Activated T-helper 2 cell treated with anti-CD3 and anti-CD28 coated beads, Interferon-gamma antibody, Interleukin-2, Interleukin-4, amounts not matched to agents 10 μg/mL and 5 μg/mL and 100 μg/mL, durations not matched to agents 14 hours and 24 hours and 36 hours (primary cell): ENCODE results near the gene MATK. TPM values are rescaled to one million over a fixed set of nuclear protein-coding genes. Genes with fewer than 3 reads are reported as not detected.
"Not testable (repeated sequence)": the region's sequence is repeated elsewhere in the genome, so short reads cannot be mapped to it uniquely, and the experiment has no call there.

Experiments used
- DNase-seq: peaks from one replicate; pipeline ENCODE4 v3.0.0; 2021; ENCODE audit warnings: low spot score
- H3K27ac Mint-ChIP-seq: one replicate; pipeline ENCODE4 v1.8.0; 2021; ENCODE audit warnings: mixed read lengths
- H3K27me3 Mint-ChIP-seq: one replicate; pipeline ENCODE4 v1.8.0; 2021; ENCODE audit warnings: low read depth, mixed read lengths
- H3K36me3 Mint-ChIP-seq: one replicate; pipeline ENCODE4 v1.8.0; 2021; ENCODE audit warnings: low read depth, mixed read lengths
- H3K4me1 Mint-ChIP-seq: one replicate; pipeline ENCODE4 v1.8.0; 2021; ENCODE audit warnings: low read depth, mixed read lengths
- H3K4me3 Mint-ChIP-seq: one replicate; pipeline ENCODE4 v1.8.0; 2021; ENCODE audit warnings: low read depth, mild to moderate bottlenecking, moderate library complexity, mixed read lengths
- H3K9me3 Mint-ChIP-seq: one replicate; pipeline ENCODE4 v1.8.0; 2021; ENCODE audit warnings: mixed read lengths
- intact Hi-C: fragments of 100-400 bp; cut with micrococcal nuclease; formaldehyde crosslinking; loops from one replicate; pipeline ENCODE4 v1.15.1; 2023
- total RNA-seq: library from RNA; stranded (reverse); gene quantifications from 2 replicates; pipeline ENCODE4 v1.2.3, GENCODE V29; 2022

MATK gene
- total RNA-seq, 1 donor from 2014 or later = 25.4 TPM

GRCh38 chr19:3759482-3760254 lies 26.5 kb downstream of the MATK start:
- Mint-ChIP-seq H3K9me3 (no peaks in the 10 kb centered on the region), H3K4me3 (peak overlapping the region; percentile 100), H3K36me3 (peaks cover 36% of the 10 kb centered on the region), H3K27me3 (no peaks in the 10 kb centered on the region), H3K4me1 (peaks cover 19% of the 10 kb centered on the region), H3K27ac (no peak overlapping the region)
- DNase-seq = no peak
- intact Hi-C loops = loop anchor here (5.0 to 10.0 kb wide), 3 partner anchors 225 to 572 kb away; partner anchors contain the start of genes ANKRD24, EEF2, NCLN and SIRT6

- Mint-ChIP-seq H3K36me3 (peaks cover 42% of the 10 kb centered on the region), H3K4me1 (peaks cover 18% of the 10 kb centered on the region)
- intact Hi-C loops, DNase-seq, H3K27me3 Mint-ChIP-seq, H3K4me3 Mint-ChIP-seq, H3K9me3 Mint-ChIP-seq, H3K27ac Mint-ChIP-seq: not testable (repeated sequence)
Observed at GRCh38 chr19:3758297-3758696, 27.9 kb downstream of the MATK start.

GRCh38 chr19:3757705-3758104 lies 28.5 kb downstream of the MATK start:
- intact Hi-C loops, DNase-seq, H3K4me3 Mint-ChIP-seq, H3K27me3 Mint-ChIP-seq, H3K27ac Mint-ChIP-seq, H3K9me3 Mint-ChIP-seq: not testable (repeated sequence)
- Mint-ChIP-seq H3K4me1 (peaks cover 12% of the 10 kb centered on the region), H3K36me3 (peaks cover 39% of the 10 kb centered on the region)

DNA sequence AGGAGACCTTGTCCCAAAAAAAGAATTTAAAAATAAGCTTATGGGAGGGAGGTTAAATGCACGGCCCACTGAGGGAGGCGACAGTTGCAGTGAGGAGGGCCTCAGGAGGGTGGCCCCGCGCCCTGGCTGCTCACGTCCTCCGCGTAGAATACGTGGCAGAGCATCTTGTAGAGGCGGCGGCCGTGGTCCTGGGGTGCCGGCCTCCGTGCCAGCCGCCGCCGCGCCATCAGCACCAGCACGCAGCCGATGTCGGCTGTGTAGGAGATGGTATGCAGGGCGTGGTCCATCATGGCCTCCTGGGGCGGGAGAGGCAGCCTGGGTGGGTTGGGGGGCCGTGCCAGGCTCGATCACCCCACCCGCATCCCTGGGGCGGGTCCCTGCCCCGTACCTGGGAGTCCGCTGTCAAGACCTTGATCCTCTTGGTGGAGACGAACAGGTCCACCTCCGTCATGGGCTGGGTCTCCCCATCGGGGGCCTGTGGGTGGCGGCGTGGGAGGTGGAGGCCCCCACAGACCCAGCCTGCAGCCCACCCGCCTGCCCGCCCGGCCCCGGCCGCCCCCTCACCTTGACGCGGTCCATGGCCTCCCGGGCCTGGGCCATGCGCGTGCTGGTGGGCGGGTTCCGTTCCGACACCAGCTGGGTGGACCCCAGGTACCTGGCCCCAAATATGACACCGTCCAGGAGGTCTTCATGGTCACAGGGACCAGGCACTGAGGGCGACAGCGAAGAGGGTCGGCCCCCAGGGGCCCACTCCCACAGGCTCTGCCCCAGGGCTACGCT lies 32.4 kb downstream of the MATK start:
- no peak overlapping the region for H3K27ac Mint-ChIP-seq
- H3K9me3 Mint-ChIP-seq = no peaks in the 10 kb centered on the region
- H3K4me3 Mint-ChIP-seq = no peak overlapping the region
- no peaks in the 10 kb centered on the region for H3K27me3 Mint-ChIP-seq
- H3K4me1 Mint-ChIP-seq = peaks cover 7% of the 10 kb centered on the region
- H3K36me3 Mint-ChIP-seq = peaks cover 48% of the 10 kb centered on the region
- DNase-seq = no peak
- intact Hi-C loops = no loop called here

DNA sequence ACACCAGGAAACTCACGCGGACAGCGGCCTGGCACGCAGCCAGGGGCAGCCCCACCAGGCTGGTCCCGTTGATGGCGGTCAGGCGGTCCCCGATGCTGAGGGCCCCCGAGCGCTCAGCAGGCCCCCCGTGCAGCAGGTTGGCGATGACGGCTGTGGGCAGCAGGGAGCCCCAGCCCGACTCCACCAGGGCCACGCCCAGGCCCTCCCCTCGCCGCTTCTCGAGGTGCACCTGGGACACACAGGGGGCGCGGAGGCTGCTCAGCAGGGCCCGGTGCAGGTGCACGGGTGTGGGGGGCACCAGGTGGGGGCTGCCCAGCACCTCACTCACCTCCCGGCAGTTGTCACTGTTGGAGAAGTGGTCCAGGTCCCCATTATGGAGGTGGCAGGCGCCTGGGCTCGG lies 33.7 kb downstream of the MATK start:
- no peaks in the 10 kb centered on the region for H3K27me3 Mint-ChIP-seq

DNA sequence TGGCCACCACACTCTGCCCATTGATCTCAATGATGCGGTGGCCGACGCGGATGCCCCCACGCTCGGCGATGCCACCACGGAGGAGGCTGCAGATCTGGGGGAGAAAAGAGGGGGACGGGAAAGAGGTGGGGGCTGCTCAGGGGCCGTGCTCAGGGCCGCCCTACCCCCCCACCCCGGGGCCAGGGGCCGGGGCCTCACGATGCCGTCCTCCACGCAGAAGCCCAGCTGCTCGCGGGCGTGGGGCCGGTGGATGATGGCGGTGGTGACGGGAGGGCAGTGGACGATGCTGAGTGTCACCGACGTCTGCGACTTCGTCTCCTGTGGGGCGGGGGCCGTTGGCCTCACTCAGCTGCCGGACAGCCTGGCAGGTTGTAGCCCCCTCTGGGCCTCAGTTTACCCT lies 34.9 kb downstream of the MATK start:
- intact Hi-C loops = no loop called here
- Mint-ChIP-seq H3K4me3 (no peak overlapping the region), H3K4me1 (peaks cover 5% of the 10 kb centered on the region), H3K9me3 (no peaks in the 10 kb centered on the region), H3K36me3 (peaks cover 45% of the 10 kb centered on the region), H3K27me3 (no peaks in the 10 kb centered on the region), H3K27ac (no peak overlapping the region)
- DNase-seq = no peak

More for the DNA sequence above, 33.7 kb downstream of the MATK start:
- Mint-ChIP-seq H3K36me3 (peaks cover 48% of the 10 kb centered on the region), H3K4me3 (no peak overlapping the region), H3K9me3 (no peaks in the 10 kb centered on the region), H3K4me1 (peaks cover 7% of the 10 kb centered on the region), H3K27ac (no peak overlapping the region)
- DNase-seq = no peak
- intact Hi-C loops = no loop called here

DNA sequence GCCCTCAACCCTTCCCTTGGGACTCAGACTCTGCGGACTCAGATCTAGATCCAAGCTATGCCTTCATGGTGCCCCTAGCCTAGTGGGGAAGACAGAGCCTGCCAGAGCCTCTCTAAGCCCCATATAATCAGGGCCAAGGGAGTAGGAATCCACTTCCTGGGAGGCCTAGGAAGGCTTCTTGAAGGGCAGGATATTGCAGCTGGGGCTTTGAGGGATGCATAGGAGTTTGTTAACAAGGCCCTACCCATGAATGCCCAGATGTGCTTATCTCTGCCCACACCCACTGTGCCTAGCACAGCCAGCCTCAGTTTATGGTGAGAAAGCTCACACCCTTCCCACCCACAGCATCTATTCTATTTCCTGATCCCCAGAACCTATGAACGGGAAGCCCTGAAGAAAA lies 36.0 kb downstream of the MATK start:
- no peak overlapping the region for H3K4me3 Mint-ChIP-seq
- peaks cover 40% of the 10 kb centered on the region for H3K36me3 Mint-ChIP-seq
- DNase-seq = no peak
- H3K9me3 Mint-ChIP-seq = no peaks in the 10 kb centered on the region
- H3K4me1 Mint-ChIP-seq = peaks cover 3% of the 10 kb centered on the region
- intact Hi-C loops = no loop called here
- H3K27me3 Mint-ChIP-seq = no peaks in the 10 kb centered on the region
- H3K27ac Mint-ChIP-seq = no peak overlapping the region

GRCh38 chr19:3748965-3749364 lies 37.2 kb downstream of the MATK start:
- no peaks in the 10 kb centered on the region for H3K4me1 Mint-ChIP-seq
- no peak overlapping the region for H3K27ac Mint-ChIP-seq
- H3K4me3 Mint-ChIP-seq = no peak overlapping the region
- DNase-seq = no peak
- H3K27me3 Mint-ChIP-seq = no peaks in the 10 kb centered on the region
- intact Hi-C loops = no loop called here
- H3K36me3 Mint-ChIP-seq = peaks cover 30% of the 10 kb centered on the region
- H3K9me3 Mint-ChIP-seq = no peaks in the 10 kb centered on the region

DNA sequence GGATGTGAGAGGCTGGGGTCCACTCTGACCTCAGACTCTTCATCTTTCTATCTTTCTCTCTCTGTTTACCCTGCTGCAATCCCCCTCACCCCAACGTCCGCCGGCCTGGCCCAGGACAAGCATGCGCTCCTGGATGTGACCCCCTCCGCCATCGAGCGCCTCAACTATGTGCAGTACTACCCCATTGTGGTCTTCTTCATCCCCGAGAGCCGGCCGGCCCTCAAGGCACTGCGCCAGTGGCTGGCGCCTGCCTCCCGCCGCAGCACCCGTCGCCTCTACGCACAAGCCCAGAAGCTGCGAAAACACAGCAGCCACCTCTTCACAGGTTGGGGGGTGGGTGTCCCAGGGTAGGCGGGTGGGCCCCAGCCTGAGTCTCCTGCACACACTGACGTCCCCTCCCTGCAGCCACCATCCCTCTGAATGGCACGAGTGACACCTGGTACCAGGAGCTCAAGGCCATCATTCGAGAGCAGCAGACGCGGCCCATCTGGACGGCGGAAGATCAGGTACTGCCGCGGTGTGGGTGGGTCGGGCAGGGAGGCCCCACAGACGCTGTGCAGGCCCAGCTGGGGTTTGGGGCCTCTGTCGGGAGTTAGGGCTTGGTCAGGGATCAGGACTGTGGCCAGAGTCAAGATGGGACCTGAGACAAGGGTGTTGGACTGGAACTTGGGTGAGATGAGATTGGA lies 39.7 kb downstream of the MATK start:
- intact Hi-C loops = no loop called here
- DNase-seq = no peak
- Mint-ChIP-seq H3K4me1 (no peaks in the 10 kb centered on the region), H3K36me3 (peaks cover 17% of the 10 kb centered on the region), H3K4me3 (no peak overlapping the region), H3K27me3 (no peaks in the 10 kb centered on the region), H3K9me3 (no peaks in the 10 kb centered on the region), H3K27ac (no peak overlapping the region)

GRCh38 chr19:3745363-3746045 lies 40.7 kb downstream of the MATK start:
- Mint-ChIP-seq H3K27me3 (no peaks in the 10 kb centered on the region), H3K27ac (no peak overlapping the region), H3K36me3 (peaks cover 12% of the 10 kb centered on the region), H3K4me3 (no peak overlapping the region), H3K9me3 (no peaks in the 10 kb centered on the region), H3K4me1 (no peaks in the 10 kb centered on the region)
- intact Hi-C loops = no loop called here
- DNase-seq = no peak

DNA sequence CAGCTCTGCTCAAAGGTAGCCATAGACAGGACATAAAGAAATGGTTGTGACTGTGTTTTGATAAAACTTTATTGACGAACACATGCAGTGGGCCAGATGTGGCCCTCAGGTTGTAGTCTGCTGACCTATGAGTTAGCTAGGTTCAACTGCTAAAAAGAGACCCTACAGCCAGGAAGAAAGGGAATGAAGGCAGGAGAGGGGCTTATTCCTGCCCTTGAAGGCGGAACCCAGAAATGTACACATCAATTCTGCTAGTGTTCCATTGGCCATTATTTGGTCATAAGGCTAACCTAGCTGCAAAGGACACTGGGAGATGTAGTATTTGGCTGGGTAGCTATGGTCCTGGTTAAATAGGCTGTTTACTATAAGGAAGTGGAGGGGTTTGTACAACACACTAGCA lies 42.7 kb downstream of the MATK start:
- H3K9me3 Mint-ChIP-seq = no peaks in the 10 kb centered on the region
- no peak overlapping the region for H3K4me3 Mint-ChIP-seq
- no peaks in the 10 kb centered on the region for H3K36me3 Mint-ChIP-seq
- no peak for DNase-seq
- intact Hi-C loops = no loop called here
- H3K27me3 Mint-ChIP-seq = no peaks in the 10 kb centered on the region
- H3K4me1 Mint-ChIP-seq = no peaks in the 10 kb centered on the region
- H3K27ac Mint-ChIP-seq = no peak overlapping the region

- Mint-ChIP-seq H3K9me3 (no peaks in the 10 kb centered on the region), H3K36me3 (no peaks in the 10 kb centered on the region), H3K27ac (no peak overlapping the region), H3K4me3 (no peak overlapping the region), H3K27me3 (no peaks in the 10 kb centered on the region), H3K4me1 (peaks cover 10% of the 10 kb centered on the region)
- intact Hi-C loops = no loop called here
- DNase-seq = no peak
Observed at GRCh38 chr19:3740431-3740830, 45.8 kb downstream of the MATK start.
